ENCODE data around the gene ALG1. TPM values are rescaled to one million over a fixed set of nuclear protein-coding genes. Genes with fewer than 3 reads are reported as not detected.

Gene ALG1
- total and polyA plus RNA-seq, 2 donors from 2014 or later: 23.4 to 26.4 TPM

- H3K4me3 ChIP-seq (ENCODE audit: low read length in 3 of 3): no peak overlapping the region
- no peak overlapping the region for H3K27ac ChIP-seq (ENCODE audit: low read depth in 2 of 2, low read length in 2 of 2)
- peaks cover 0 to 2% (median 0%) of the 10 kb centered on the region in 3 donors for H3K4me1 ChIP-seq (ENCODE audit: control insufficient read depth in 2 of 3, insufficient read depth in 2 of 3, low read depth in 1 of 3, low read length in 3 of 3)
- DNase-seq (no peak), FAIRE-seq (no peak)
- intact Hi-C loops (cut with DNase I): no loop called here
- no peak overlapping the region for H3K9ac ChIP-seq (ENCODE audit: low read length in 3 of 3)
- no peaks in the 10 kb centered on the region for H3K27me3 ChIP-seq (ENCODE audit: control insufficient read depth, insufficient read depth, low read length)
- no peaks in the 10 kb centered on the region for H3K36me3 ChIP-seq (ENCODE audit: control insufficient read depth in 2 of 3, insufficient read depth in 3 of 3, low read length in 3 of 3)
- TF ChIP-seq, protein P1, sequence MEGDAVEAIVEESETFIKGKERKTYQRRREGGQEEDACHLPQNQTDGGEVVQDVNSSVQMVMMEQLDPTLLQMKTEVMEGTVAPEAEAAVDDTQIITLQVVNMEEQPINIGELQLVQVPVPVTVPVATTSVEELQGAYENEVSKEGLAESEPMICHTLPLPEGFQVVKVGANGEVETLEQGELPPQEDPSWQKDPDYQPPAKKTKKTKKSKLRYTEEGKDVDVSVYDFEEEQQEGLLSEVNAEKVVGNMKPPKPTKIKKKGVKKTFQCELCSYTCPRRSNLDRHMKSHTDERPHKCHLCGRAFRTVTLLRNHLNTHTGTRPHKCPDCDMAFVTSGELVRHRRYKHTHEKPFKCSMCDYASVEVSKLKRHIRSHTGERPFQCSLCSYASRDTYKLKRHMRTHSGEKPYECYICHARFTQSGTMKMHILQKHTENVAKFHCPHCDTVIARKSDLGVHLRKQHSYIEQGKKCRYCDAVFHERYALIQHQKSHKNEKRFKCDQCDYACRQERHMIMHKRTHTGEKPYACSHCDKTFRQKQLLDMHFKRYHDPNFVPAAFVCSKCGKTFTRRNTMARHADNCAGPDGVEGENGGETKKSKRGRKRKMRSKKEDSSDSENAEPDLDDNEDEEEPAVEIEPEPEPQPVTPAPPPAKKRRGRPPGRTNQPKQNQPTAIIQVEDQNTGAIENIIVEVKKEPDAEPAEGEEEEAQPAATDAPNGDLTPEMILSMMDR (IDR thresholded peaks at IDR 0.05; ENCODE audit: borderline replicate concordance, extremely low read depth, insufficient read depth): no peak
- H3K9me3 ChIP-seq (ENCODE audit: control insufficient read depth in 2 of 3, insufficient read depth in 1 of 3, low read length in 3 of 3): no peaks in the 10 kb centered on the region
Measured at GRCh38 chr16:5062790-5063765, 8.6 kb upstream of the ALG1 start.

DNA sequence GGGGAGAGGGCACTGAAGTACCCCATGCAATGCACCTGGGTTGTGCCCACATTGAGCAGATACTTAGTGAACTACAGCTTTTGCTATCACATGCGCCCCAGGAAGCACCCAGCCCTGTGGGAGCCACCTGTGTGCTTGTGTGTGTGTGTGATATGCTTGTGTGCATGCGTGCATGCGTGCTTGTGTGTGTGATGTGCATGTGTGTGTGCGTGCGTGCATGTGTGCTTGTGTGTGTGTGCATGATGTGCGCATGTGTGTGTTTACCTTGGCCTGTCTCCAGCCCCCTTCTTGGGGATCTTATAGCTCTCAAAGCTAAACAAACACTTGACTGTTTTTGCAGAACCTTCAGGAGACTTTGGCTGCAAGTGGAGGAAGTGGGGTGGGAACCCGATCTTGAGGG, 6.7 kb upstream of the ALG1 start:
- no peak overlapping the region for H3K27ac ChIP-seq (ENCODE audit: low read depth in 2 of 2, low read length in 2 of 2)
- no peaks in the 10 kb centered on the region for H3K9me3 ChIP-seq (ENCODE audit: control insufficient read depth in 2 of 3, insufficient read depth in 1 of 3, low read length in 3 of 3)
- intact Hi-C loops (cut with DNase I): no loop called here
- no peaks in the 10 kb centered on the region for H3K27me3 ChIP-seq (ENCODE audit: control insufficient read depth, insufficient read depth, low read length)
- TF ChIP-seq, protein P1 (IDR thresholded peaks at IDR 0.05; ENCODE audit: borderline replicate concordance, extremely low read depth, insufficient read depth): no peak
- H3K4me1 ChIP-seq (ENCODE audit: control insufficient read depth in 2 of 3, insufficient read depth in 2 of 3, low read depth in 1 of 3, low read length in 3 of 3): peaks cover 0 to 2% (median 0%) of the 10 kb centered on the region in 3 donors
- DNase-seq (peak in 3 of 5 donors; percentile 18 to 61 (median 30)), FAIRE-seq (no peak)
- no peak overlapping the region for H3K9ac ChIP-seq (ENCODE audit: low read length in 3 of 3)
- no peaks in the 10 kb centered on the region for H3K36me3 ChIP-seq (ENCODE audit: control insufficient read depth in 2 of 3, insufficient read depth in 3 of 3, low read length in 3 of 3)
- H3K4me3 ChIP-seq (ENCODE audit: low read length in 3 of 3): peak overlapping the region in 1 of 3 donors; percentile 53

DNA sequence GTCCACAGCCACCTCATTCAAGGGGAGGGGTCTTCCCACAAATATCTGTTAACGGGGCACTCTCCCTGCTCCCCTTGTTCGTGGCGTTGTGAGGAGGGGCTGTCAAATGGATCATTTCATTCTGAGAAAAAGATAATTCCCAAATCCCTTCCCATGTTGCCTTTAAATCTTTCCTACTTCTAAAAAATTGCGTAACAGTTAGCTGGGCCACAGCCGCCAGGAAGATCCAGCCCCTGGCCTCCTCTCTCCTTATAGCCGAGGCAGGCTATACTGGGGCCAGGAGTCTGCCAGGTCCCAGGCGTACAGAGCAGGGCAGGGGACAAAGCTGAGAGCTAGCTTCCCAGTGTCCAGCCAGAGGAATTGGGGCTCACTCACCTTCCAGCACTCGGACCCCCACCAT, 6.3 kb upstream of the ALG1 start:
- no peaks in the 10 kb centered on the region for H3K27me3 ChIP-seq (ENCODE audit: control insufficient read depth, insufficient read depth, low read length)
- no peak for DNase-seq
- peaks cover 0 to 2% (median 0%) of the 10 kb centered on the region in 3 donors for H3K4me1 ChIP-seq (ENCODE audit: control insufficient read depth in 2 of 3, insufficient read depth in 2 of 3, low read depth in 1 of 3, low read length in 3 of 3)
- no peaks in the 10 kb centered on the region for H3K36me3 ChIP-seq (ENCODE audit: control insufficient read depth in 2 of 3, insufficient read depth in 3 of 3, low read length in 3 of 3)
- no peaks in the 10 kb centered on the region for H3K9me3 ChIP-seq (ENCODE audit: control insufficient read depth in 2 of 3, insufficient read depth in 1 of 3, low read length in 3 of 3)
- TF ChIP-seq, protein P1 (IDR thresholded peaks at IDR 0.05; ENCODE audit: borderline replicate concordance, extremely low read depth, insufficient read depth): no peak
- peak overlapping the region in 1 of 2 donors; percentile 43 for H3K27ac ChIP-seq (ENCODE audit: low read depth in 2 of 2, low read length in 2 of 2)
- intact Hi-C loops (cut with DNase I): no loop called here
- H3K4me3 ChIP-seq (ENCODE audit: low read length in 3 of 3): peak overlapping the region in 2 of 3 donors; percentile 4 to 53
- no peak for FAIRE-seq
- H3K9ac ChIP-seq (ENCODE audit: low read length in 3 of 3): peak overlapping the region in 1 of 3 donors; percentile 55

Measured in kidney (tissue), 14 donors.